SH-SY5Y (cell line): ENCODE results near the gene C19orf38.

Source experiments
- GATA2 ChIP-seq: IDR thresholded peaks from 2 replicates; pipeline ENCODE4 v1.6.1; 2011; ENCODE audit warnings: mild to moderate bottlenecking, low read depth, low read length
- GATA3 ChIP-seq: IDR thresholded peaks from 2 replicates; pipeline ENCODE4 v1.6.1; 2011; ENCODE audit warnings: low read depth, mild to moderate bottlenecking, low read length, moderate library complexity

DNA sequence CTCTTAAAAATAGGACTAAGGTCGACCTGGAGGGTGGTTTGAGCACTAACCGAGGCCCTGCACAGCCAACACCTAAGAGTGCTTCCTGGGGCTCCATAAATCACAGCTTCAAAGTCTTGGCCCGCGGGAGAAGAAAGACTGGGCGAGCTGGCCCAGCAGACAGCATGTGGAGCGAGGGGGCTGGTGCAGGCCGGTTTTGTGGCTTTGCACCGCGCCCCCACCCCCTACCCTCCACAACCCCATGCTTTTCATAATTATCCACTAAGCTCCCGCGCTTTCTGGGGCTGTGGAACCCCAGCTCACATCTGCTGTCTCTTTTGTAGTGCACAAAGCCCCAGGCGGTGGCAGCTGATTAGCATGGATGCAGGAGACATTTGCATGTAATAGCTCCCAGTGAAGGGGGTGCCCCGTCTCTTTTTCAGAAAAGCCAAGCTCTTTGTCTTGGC lies 40.2 kb downstream of the C19orf38 start:
- TF ChIP-seq GATA3 (no peak), GATA2 (no peak)
